Upper lobe of left lung (tissue), 6 donors: ENCODE data around the gene AOC3. TPM values are rescaled to one million over a fixed set of nuclear protein-coding genes. Genes with fewer than 3 reads are reported as not detected.
"Not testable (repeated sequence)": the region's sequence is repeated elsewhere in the genome, so short reads cannot be mapped to it uniquely, and the experiment has no call there.

Experiments
- ATAC-seq, 2 donors: fragments of 200-7000 bp; cut with Tn5 transposase; one replicate each; pipeline ENCODE4 v1.9.1; 2022; ENCODE audit warnings: mild to moderate bottlenecking in 2 of 2, moderate library complexity in 2 of 2; ENCODE audit not compliant: low FRiP score in 2 of 2
- DNase-seq, 2 donors: peaks; one replicate each; pipeline ENCODE4 v3.0.0-alpha.2; 2019 to 2020
- H3K27ac ChIP-seq, 4 donors: fragments of 200-600 bp; sonication (generic); one replicate each; pipeline ENCODE4 v1.5.1; 2016 to 2019
- H3K27me3 ChIP-seq, 4 donors: fragments of 200-600 bp; sonication (generic); one replicate each; pipeline ENCODE4 v1.5.1; 2017 to 2019
- H3K36me3 ChIP-seq, 4 donors: fragments of 200-600 bp; sonication (generic); one replicate each; pipeline ENCODE4 v1.5.1; 2016 to 2019
- H3K4me1 ChIP-seq, 4 donors: fragments of 200-600 bp; sonication (generic); one replicate each; pipeline ENCODE4 v1.5.1; 2018 to 2019
- H3K4me3 ChIP-seq, 4 donors: fragments of 200-600 bp; sonication (generic); one replicate each; pipeline ENCODE4 v1.5.1; 2017 to 2019; ENCODE audit warnings: mild to moderate bottlenecking in 2 of 4, moderate library complexity in 1 of 4
- H3K9me3 ChIP-seq, 4 donors: fragments of 200-600 bp; sonication (generic); one replicate each; pipeline ENCODE4 v1.5.1; 2018 to 2019
- CTCF ChIP-seq, 6 experiments: fragments of 450-650 bp in 4 of 6; fragments of 200-600 bp in 2 of 6; sonication (generic) in 2 of 6; IDR thresholded peaks; one replicate each; pipeline ENCODE4 v1.5.1; 2016 to 2019; ENCODE audit warnings: antibody characterized with exemption in 6 of 6
- EP300 ChIP-seq, 4 donors: sonication (generic); formaldehyde crosslinking; IDR thresholded peaks; one replicate each; pipeline ENCODE4 v1.5.1; 2017; ENCODE audit warnings: antibody characterized with exemption in 4 of 4, control low read depth in 2 of 4
- POLR2A ChIP-seq, 4 donors: fragments of 450-650 bp; IDR thresholded peaks; one replicate each; pipeline ENCODE4 v1.5.1; 2016 to 2017; ENCODE audit warnings: antibody characterized with exemption in 4 of 4, mild to moderate bottlenecking in 2 of 4
- POLR2AphosphoS5 ChIP-seq, 2 donors: sonication (generic); formaldehyde crosslinking; IDR thresholded peaks; one replicate each; pipeline ENCODE4 v1.5.1; 2017; ENCODE audit warnings: antibody characterized with exemption in 2 of 2
- WGBS, 2 donors: methylation state at CpG; one replicate each; pipeline ENCODE4 v1.1.5; 2017 to 2018; 5-methylcytosine and 5-hydroxymethylcytosine counted together
- total RNA-seq, 6 donors: library from RNA; depleted of rRNA in 4 of 6; stranded (reverse); fragments of >200 nt in 4 of 6; gene quantifications; one replicate each; pipeline versions ENCODE4 v1.1.0 to v1.2.1, GENCODE V29; 2016 to 2021
- donor health status: DM: no; HTN: no; CAD: no; lungs with moderate emphysema.
- donor health status: DM: no; HTN: yes; CAD: no; lungs with severe emphysema.

The AOC3 gene
- total RNA-seq, 6 donors from 2014 or later, result 76.9 to 210 (median 111) TPM

DNA sequence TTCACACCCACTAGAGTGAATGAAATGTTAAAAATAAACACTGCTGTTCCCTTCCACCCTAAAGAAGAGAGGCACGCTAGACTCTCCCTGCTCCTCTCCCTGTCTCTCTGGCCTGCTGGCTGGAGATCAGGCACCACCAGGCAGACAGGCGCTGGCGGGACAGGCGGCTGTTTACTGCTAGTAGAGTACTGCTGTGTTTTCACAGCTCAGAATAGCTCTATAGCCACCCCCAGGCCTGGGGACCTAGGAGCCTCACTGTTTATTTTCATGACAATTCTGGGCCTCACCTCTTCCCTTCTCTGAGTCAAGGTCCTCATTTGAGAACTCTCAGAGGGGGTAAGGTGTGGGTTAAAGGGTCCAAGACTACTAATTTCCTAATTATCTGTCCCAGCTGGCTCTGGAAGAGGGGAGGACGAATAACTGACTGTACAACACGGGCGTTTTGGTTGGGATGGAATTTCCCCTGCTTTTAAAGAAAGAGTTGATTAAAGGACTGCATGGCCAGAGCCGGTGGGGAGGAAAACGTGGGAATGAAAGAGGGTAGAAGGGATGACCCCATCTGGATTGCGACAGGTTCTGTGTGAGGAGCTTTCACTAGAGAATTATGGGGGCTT, 40.6 kb downstream of the AOC3 start:
- WGBS, 2 donors, result 40 to 44% methylated on average over 10 of the region's 10 CpGs
- DNase-seq, result peak in 1 of 2 donors; percentile 31
- H3K4me3 ChIP-seq, result no peak overlapping the region
- H3K27me3 ChIP-seq, result no peaks in the 10 kb centered on the region
- H3K4me1 ChIP-seq, result peaks cover 43 to 55% (median 48%) of the 10 kb centered on the region in 4 donors
- H3K27ac ChIP-seq, result peak overlapping the region; percentile 45 to 78 (median 73)
- H3K36me3 ChIP-seq, result no peaks in the 10 kb centered on the region
- peak; percentile 36 to 45 for ATAC-seq
- no peaks in the 10 kb centered on the region for H3K9me3 ChIP-seq
- TF ChIP-seq POLR2A (IDR thresholded peaks at IDR 0.05), result no peak
- TF ChIP-seq POLR2AphosphoS5 (IDR thresholded peaks at IDR 0.05), result peak in 1 of 2 donors; percentile 38

DNA sequence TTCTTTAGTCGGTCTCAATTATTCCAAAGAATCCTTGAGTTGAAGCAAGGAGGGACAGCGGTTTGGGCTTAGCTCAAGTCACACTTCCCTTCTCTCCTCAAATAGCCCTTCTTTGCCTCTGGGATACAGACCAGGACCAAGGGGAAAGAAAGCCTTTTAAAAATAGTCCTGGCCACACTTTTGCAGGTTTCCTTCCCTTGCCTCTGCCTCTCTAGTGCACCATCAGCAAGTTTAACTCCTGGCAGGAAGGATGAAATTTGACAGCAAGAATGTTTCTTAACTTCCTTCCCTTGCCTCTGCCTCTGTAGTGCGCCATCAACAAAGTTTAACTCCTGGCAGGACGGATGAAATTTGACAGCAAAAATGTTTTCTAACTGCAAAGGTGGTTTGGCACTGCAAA, 42.4 kb downstream of the AOC3 start:
- no peaks in the 10 kb centered on the region for H3K27me3 ChIP-seq
- H3K4me1 ChIP-seq, result peaks cover 40 to 50% (median 44%) of the 10 kb centered on the region in 4 donors
- no peaks in the 10 kb centered on the region for H3K9me3 ChIP-seq
- H3K36me3 ChIP-seq, result no peaks in the 10 kb centered on the region
- H3K27ac ChIP-seq, result peak overlapping the region; percentile 31 to 78 (median 74)
- DNase-seq (no peak), ATAC-seq (no peak)
- H3K4me3 ChIP-seq, result no peak overlapping the region
- TF ChIP-seq CTCF (IDR thresholded peaks at IDR 0.05) (no peak), POLR2A (IDR thresholded peaks at IDR 0.05) (no peak), POLR2AphosphoS5 (IDR thresholded peaks at IDR 0.05) (no peak), EP300 (IDR thresholded peaks at IDR 0.05) (no peak)
- WGBS, 2 donors, result 11 to 16% methylated on average over 4 of the region's 4 CpGs

GRCh38 chr17:42894283-42895184, 43.5 kb downstream of the AOC3 start:
- H3K36me3 ChIP-seq, result no peaks in the 10 kb centered on the region
- H3K27me3 ChIP-seq, result no peaks in the 10 kb centered on the region
- DNase-seq (no peak), ATAC-seq (peak in 1 of 2 donors; percentile 6)
- H3K9me3 ChIP-seq, result no peaks in the 10 kb centered on the region
- WGBS, 2 donors, result 69 to 78% methylated on average over 11 to 12 of the region's 12 CpGs
- no peak overlapping the region for H3K4me3 ChIP-seq
- no peak for TF ChIP-seq EP300 (IDR thresholded peaks at IDR 0.05)
- no peak for TF ChIP-seq CTCF (IDR thresholded peaks at IDR 0.05)
- no peak for TF ChIP-seq POLR2AphosphoS5 (IDR thresholded peaks at IDR 0.05)
- no peak for TF ChIP-seq POLR2A (IDR thresholded peaks at IDR 0.05)
- H3K27ac ChIP-seq, result peak overlapping the region; percentile 18 to 78 (median 74)
- peaks cover 40 to 50% (median 44%) of the 10 kb centered on the region in 4 donors for H3K4me1 ChIP-seq

DNA sequence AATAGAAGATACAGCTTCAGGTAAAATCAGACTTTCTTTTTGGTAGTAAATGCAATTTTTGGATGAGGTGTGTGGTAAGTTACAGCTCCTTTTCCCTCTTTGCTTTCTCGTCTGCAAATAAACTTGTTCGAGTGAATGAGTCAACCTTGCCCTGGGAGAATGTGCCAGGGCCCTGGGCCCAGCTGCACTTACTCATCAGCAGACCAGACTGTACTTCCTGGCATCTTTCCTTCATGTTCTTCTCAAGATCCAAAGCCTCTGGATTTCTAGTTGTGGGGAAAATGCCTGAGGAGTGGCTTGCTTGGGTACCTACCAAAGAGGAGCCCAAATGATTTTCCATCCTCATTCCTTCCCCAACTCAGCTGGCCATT, 44.2 kb downstream of the AOC3 start:
- ATAC-seq (peak; percentile 78 to 87), DNase-seq (peak in 1 of 2 donors; percentile 76)
- Histone ChIP-seq H3K9me3 (no peaks in the 10 kb centered on the region), H3K4me3 (no peak overlapping the region), H3K4me1 (peaks cover 40 to 50% (median 44%) of the 10 kb centered on the region in 4 donors), H3K27me3 (no peaks in the 10 kb centered on the region), H3K27ac (peak overlapping the region; percentile 18 to 72 (median 36)), H3K36me3 (no peaks in the 10 kb centered on the region)
- 23 to 28% methylated on average over 2 of the region's 2 CpGs for WGBS, 2 donors
- TF ChIP-seq POLR2A (IDR thresholded peaks at IDR 0.05), result no peak
- TF ChIP-seq CTCF (IDR thresholded peaks at IDR 0.05), result no peak
- TF ChIP-seq POLR2AphosphoS5 (IDR thresholded peaks at IDR 0.05), result peak; percentile 37 to 71
- TF ChIP-seq EP300 (IDR thresholded peaks at IDR 0.05), result no peak

- ATAC-seq (no peak), DNase-seq (no peak)
- Histone ChIP-seq H3K4me1 (peaks cover 22 to 25% (median 24%) of the 10 kb centered on the region in 4 donors), H3K36me3 (no peaks in the 10 kb centered on the region), H3K4me3 (no peak overlapping the region), H3K27me3 (no peaks in the 10 kb centered on the region), H3K27ac (no peak overlapping the region), H3K9me3 (no peaks in the 10 kb centered on the region)
- TF ChIP-seq EP300 (IDR thresholded peaks at IDR 0.05), result no peak
- no peak for TF ChIP-seq CTCF (IDR thresholded peaks at IDR 0.05)
- no peak for TF ChIP-seq POLR2AphosphoS5 (IDR thresholded peaks at IDR 0.05)
- no peak for TF ChIP-seq POLR2A (IDR thresholded peaks at IDR 0.05)
- WGBS, 2 donors, result 95 to 100% methylated on average over 3 to 7 of the region's 7 CpGs
These were observed 47.3 kb downstream of the AOC3 start for GRCh38 chr17:42898147-42898811.

DNA sequence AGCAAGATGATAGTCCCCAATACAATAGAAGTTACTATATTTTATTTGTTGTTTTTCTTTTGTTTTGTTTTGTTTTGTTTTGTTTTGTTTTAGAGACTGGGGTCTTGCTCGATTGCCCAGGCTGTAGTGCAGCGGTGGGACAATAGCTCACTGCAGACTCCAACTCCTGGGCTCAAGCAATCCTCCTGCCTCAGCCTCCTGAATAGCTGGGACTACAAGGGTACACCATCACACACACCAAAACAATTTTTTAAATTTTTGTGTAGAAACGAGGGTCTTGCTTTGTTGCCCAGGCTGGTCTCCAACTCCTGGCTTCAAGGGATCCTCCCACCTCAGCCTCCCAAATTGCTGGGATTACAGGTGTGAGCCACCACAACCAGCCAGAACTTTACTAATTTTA, 49.0 kb downstream of the AOC3 start:
- not testable (repeated sequence) for ATAC-seq, DNase-seq, H3K27me3 ChIP-seq, H3K4me3 ChIP-seq, H3K27ac ChIP-seq, H3K9me3 ChIP-seq, H3K36me3 ChIP-seq, H3K4me1 ChIP-seq
- 86 to 91% methylated on average over 3 of the region's 3 CpGs for WGBS, 2 donors
